HL-60 (cell line): ENCODE results near the gene GPLD1.

Experiments
- DNase-seq, 2 experiments: peaks; one replicate each; pipeline ENCODE4 v3.0.0-alpha.2; 2010 to 2020; ENCODE audit warnings: low read depth in 1 of 2, low spot score in 1 of 2
- H3K27ac ChIP-seq: fragments of 250-450 bp; sonication (Bioruptor Pico); replicated peaks from 2 replicates; pipeline ENCODE4 v1.5.1; 2020; ENCODE audit warnings: mild to moderate bottlenecking, moderate library complexity
- H3K27me3 ChIP-seq: fragments of 250-450 bp; sonication (Bioruptor Pico); 2 replicates; pipeline ENCODE4 v1.5.1; 2021; ENCODE audit warnings: mild to moderate bottlenecking, moderate library complexity; ENCODE audit not compliant: insufficient read depth, poor library complexity, severe bottlenecking
- H3K4me3 ChIP-seq: replicated peaks from 2 replicates; pipeline ENCODE4 v1.5.1; 2011; ENCODE audit warnings: mild to moderate bottlenecking, control low read depth, low read length; ENCODE audit not compliant: insufficient read depth
- GABPA ChIP-seq: IDR thresholded peaks from 2 replicates; pipeline ENCODE4 v1.6.1; 2012; ENCODE audit warnings: low read depth
- POLR2AphosphoS5 ChIP-seq: IDR thresholded peaks from 2 replicates; pipeline ENCODE4 v1.6.1; 2012; ENCODE audit warnings: low read depth
- SPI1 ChIP-seq: IDR thresholded peaks from 2 replicates; pipeline ENCODE4 v1.6.1; 2012; ENCODE audit warnings: low read depth, mild to moderate bottlenecking, borderline replicate concordance
- TF ChIP-seq, protein P1 (sequence below): IDR thresholded peaks from one replicate; pipeline ENCODE4 v1.5.1; 2011; ENCODE audit warnings: low read length, control low read depth, inconsistent platforms; ENCODE audit not compliant: insufficient read depth
- TF ChIP-seq, protein P2 (sequence below): IDR thresholded peaks from 2 replicates; pipeline ENCODE4 v1.6.1; 2012; ENCODE audit warnings: low read depth; ENCODE audit not compliant: insufficient replicate concordance

Gene GPLD1

DNA sequence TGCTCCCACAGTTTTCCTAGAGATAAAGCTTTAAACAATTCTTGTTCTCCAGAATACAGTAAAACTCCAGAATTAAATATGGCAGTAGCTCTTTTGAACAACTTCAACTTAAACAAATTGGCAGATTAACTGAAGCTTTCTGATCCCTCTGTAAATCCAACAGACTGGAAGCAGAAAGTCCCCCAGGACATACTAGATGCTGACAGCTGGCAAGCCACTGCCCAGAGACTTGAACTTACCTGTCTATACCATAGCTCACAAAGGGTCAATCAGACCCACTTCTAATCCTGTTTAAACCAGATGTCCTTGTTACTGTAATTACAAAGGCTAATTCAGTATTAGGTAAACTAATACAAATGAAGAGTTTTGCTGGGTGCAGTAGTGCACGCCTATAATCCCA is 12.3 kb downstream of the GPLD1 start:
- no peak for DNase-seq
- Histone ChIP-seq H3K4me3 (no peak overlapping the region), H3K27ac (no peak overlapping the region), H3K27me3 (no peaks in the 10 kb centered on the region)
- no peak for TF ChIP-seq SPI1
- no peak for TF ChIP-seq GABPA
- TF ChIP-seq POLR2AphosphoS5, result no peak
- TF ChIP-seq, protein P1, sequence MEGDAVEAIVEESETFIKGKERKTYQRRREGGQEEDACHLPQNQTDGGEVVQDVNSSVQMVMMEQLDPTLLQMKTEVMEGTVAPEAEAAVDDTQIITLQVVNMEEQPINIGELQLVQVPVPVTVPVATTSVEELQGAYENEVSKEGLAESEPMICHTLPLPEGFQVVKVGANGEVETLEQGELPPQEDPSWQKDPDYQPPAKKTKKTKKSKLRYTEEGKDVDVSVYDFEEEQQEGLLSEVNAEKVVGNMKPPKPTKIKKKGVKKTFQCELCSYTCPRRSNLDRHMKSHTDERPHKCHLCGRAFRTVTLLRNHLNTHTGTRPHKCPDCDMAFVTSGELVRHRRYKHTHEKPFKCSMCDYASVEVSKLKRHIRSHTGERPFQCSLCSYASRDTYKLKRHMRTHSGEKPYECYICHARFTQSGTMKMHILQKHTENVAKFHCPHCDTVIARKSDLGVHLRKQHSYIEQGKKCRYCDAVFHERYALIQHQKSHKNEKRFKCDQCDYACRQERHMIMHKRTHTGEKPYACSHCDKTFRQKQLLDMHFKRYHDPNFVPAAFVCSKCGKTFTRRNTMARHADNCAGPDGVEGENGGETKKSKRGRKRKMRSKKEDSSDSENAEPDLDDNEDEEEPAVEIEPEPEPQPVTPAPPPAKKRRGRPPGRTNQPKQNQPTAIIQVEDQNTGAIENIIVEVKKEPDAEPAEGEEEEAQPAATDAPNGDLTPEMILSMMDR, result no peak
- TF ChIP-seq, protein P2, sequence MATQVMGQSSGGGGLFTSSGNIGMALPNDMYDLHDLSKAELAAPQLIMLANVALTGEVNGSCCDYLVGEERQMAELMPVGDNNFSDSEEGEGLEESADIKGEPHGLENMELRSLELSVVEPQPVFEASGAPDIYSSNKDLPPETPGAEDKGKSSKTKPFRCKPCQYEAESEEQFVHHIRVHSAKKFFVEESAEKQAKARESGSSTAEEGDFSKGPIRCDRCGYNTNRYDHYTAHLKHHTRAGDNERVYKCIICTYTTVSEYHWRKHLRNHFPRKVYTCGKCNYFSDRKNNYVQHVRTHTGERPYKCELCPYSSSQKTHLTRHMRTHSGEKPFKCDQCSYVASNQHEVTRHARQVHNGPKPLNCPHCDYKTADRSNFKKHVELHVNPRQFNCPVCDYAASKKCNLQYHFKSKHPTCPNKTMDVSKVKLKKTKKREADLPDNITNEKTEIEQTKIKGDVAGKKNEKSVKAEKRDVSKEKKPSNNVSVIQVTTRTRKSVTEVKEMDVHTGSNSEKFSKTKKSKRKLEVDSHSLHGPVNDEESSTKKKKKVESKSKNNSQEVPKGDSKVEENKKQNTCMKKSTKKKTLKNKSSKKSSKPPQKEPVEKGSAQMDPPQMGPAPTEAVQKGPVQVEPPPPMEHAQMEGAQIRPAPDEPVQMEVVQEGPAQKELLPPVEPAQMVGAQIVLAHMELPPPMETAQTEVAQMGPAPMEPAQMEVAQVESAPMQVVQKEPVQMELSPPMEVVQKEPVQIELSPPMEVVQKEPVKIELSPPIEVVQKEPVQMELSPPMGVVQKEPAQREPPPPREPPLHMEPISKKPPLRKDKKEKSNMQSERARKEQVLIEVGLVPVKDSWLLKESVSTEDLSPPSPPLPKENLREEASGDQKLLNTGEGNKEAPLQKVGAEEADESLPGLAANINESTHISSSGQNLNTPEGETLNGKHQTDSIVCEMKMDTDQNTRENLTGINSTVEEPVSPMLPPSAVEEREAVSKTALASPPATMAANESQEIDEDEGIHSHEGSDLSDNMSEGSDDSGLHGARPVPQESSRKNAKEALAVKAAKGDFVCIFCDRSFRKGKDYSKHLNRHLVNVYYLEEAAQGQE, result no peak

DNA sequence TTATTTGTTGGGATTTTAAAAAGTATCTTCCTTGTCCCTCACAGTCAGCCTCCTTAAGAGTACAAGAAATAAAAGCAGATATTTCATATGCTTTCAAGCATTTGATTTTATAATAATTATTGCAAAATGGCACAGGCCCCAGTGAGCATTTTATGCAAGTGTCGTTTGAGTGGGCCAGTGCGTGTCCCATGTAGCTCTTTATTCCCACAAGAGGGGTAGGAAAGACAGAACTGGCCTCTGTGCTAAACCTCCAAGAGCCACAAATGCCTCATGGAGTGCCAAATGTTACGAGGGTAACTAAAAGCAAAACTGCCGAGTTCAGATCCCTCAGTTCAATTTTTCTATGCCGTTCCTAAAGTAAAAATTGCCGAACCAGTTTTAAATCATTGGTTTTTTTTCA is 12.7 kb downstream of the GPLD1 start:
- no peak for DNase-seq
- TF ChIP-seq, protein P1, result no peak
- TF ChIP-seq SPI1 (no peak), POLR2AphosphoS5 (no peak), GABPA (no peak)
- TF ChIP-seq, protein P2, result no peak
- Histone ChIP-seq H3K4me3 (no peak overlapping the region), H3K27ac (no peak overlapping the region), H3K27me3 (no peaks in the 10 kb centered on the region)

DNA sequence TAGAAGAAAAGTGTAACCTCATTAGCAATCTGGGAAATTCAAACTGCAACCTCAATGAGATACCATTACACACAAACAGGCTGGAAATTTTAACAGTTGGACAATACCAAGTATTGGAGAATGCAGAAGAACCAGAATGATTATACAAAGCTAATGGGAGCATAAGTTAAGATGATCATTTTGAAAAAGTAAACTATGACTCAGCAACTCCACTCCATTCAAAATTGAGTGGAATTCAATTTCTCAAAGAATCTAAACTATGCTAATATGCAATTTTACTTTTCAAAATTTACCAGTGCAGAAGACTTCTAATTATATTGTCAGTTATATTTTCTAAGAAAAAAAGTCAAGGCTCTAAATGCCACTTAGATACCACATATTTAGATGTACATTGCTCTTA is 17.2 kb downstream of the GPLD1 start:
- H3K27me3 ChIP-seq, result no peaks in the 10 kb centered on the region

More for the DNA sequence above, 17.2 kb downstream of the GPLD1 start:
- Histone ChIP-seq H3K4me3 (no peak overlapping the region), H3K27ac (no peak overlapping the region)
- TF ChIP-seq, protein P1, result no peak
- TF ChIP-seq POLR2AphosphoS5 (no peak), SPI1 (no peak), GABPA (no peak)
- TF ChIP-seq, protein P2, result no peak
- no peak for DNase-seq
